Measurements from ENCODE around the gene CYP4A22. TPM values are rescaled to one million over a fixed set of nuclear protein-coding genes. Genes with fewer than 3 reads are reported as not detected.
"Not testable (repeated sequence)": the region's sequence is repeated elsewhere in the genome, so short reads cannot be mapped to it uniquely, and the experiment has no call there.

The CYP4A22 gene, protein sequence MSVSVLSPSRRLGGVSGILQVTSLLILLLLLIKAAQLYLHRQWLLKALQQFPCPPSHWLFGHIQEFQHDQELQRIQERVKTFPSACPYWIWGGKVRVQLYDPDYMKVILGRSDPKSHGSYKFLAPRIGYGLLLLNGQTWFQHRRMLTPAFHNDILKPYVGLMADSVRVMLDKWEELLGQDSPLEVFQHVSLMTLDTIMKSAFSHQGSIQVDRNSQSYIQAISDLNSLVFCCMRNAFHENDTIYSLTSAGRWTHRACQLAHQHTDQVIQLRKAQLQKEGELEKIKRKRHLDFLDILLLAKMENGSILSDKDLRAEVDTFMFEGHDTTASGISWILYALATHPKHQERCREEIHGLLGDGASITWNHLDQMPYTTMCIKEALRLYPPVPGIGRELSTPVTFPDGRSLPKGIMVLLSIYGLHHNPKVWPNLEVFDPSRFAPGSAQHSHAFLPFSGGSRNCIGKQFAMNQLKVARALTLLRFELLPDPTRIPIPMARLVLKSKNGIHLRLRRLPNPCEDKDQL
- total RNA-seq, result not detected

DNA sequence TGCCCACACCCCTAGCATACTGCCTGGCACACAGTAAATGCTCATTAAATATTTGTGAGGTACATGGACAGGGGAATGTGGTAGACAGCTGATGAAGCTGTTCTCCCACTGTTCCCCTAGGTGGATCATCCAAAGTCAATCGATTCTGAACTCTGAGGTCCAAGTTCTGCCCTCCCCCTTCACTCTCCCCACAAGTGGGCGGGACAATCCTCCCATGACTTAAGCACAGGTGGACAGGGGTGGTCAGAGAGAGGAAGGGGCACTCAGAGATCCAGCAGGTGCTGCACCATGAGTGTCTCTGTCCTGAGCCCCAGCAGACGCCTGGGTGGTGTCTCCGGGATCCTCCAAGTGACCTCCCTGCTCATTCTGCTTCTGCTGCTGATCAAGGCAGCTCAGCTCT is at the start of gene CYP4A22:
CYP4A22 (plus strand) TSS at position 244 of the 400 bp plus-strand sequence; CDS start at position 289, 45 bp downstream.
- no peak for DNase-seq
- CTCF ChIA-PET, result no interaction called here
- H3K4me1 Mint-ChIP-seq (ENCODE audit: low read depth), result no peaks in the 10 kb centered on the region
- peaks cover 3% of the 10 kb centered on the region for H3K27me3 Mint-ChIP-seq (ENCODE audit: low read depth)
- no peak within 1 kb of the TSS for H3K27ac Mint-ChIP-seq
- no peaks in the 10 kb centered on the region for H3K36me3 Mint-ChIP-seq (ENCODE audit: low read depth)
- no peak within 1 kb of the TSS for H3K4me3 Mint-ChIP-seq
- no peaks in the 10 kb centered on the region for H3K9me3 Mint-ChIP-seq
- intact Hi-C loops (cut with micrococcal nuclease), result no loop called here

DNA sequence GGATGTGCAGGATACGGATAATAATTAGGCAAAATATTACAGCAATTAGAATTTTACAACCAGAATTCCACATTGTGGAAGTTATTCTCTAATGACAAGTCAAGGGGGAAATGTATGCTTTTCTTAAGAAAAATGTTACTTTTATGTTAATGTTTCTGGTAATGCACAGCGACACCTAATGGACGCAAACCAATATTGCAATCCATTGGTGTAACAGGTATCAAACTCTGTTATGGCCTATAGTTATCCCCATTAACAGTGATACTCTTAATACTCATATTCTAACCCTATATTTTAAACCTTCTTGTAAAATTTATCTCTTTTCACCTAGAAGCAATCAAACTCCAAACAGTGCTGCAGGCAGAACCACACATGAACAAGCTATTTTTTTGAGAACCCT is 47.9 kb upstream of the CYP4A22 start:
- H3K36me3 Mint-ChIP-seq (ENCODE audit: low read depth); H3K27me3 Mint-ChIP-seq (ENCODE audit: low read depth); H3K4me3 Mint-ChIP-seq; intact Hi-C loops (cut with micrococcal nuclease); H3K27ac Mint-ChIP-seq; H3K9me3 Mint-ChIP-seq; CTCF ChIA-PET; H3K4me1 Mint-ChIP-seq (ENCODE audit: low read depth): not testable (repeated sequence)
- DNase-seq, result peak; percentile 62

DNA sequence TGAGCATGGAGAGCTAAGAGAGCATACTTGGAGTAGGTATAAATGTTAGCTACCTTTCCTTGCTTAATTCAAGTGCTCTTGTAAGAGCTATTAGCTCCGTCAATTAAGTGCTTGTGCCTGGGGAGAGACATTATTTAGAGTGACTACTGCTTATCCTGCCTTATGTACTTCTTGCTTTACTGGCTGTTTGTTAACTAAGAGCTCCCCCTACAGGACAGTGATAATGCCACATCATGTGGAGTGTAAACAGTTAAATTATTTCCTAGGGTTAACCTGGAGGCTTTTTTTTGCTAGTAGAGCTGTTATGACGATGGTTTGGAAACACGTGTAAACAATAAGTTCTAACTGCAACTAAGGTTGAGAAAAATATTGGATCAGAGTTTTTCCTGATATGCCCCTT is 45.8 kb upstream of the CYP4A22 start:
- H3K9me3 Mint-ChIP-seq; CTCF ChIA-PET; H3K36me3 Mint-ChIP-seq (ENCODE audit: low read depth); DNase-seq; H3K4me1 Mint-ChIP-seq (ENCODE audit: low read depth); intact Hi-C loops (cut with micrococcal nuclease); H3K27me3 Mint-ChIP-seq (ENCODE audit: low read depth); H3K27ac Mint-ChIP-seq; H3K4me3 Mint-ChIP-seq: not testable (repeated sequence)

DNA sequence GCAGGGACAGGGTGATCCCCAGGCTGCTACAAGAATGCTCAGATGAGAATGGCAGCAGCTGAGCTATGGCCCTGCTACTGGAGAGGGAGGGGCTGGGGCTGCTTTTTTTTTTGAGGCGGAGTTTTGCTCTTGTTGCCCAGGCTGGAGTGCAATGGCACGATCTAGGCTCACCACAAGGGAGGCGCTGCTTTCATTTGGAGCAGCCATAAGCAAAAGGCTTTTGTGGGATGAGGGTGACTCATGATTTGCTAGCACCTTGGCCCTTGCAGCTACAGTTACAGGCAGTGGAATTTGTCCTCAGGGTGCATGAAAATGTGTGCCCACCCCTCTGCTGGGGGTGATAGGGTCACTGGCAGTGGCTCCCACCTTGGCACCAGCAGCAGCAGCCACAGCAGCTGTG is 32.4 kb upstream of the CYP4A22 start:
- no peak for DNase-seq
- Mint-ChIP-seq H3K9me3 (peaks cover 12% of the 10 kb centered on the region), H3K36me3 (ENCODE audit: low read depth) (peaks cover 1% of the 10 kb centered on the region), H3K4me1 (ENCODE audit: low read depth) (no peaks in the 10 kb centered on the region), H3K27me3 (ENCODE audit: low read depth) (peaks cover 10% of the 10 kb centered on the region), H3K4me3 (no peak overlapping the region), H3K27ac (no peak overlapping the region)
- CTCF ChIA-PET, result interaction anchor here (0.5 kb wide), 1 partner anchor 75 kb away, joined by 3 read pairs; no protein-coding TSS in a partner anchor
- intact Hi-C loops (cut with micrococcal nuclease), result no loop called here

DNA sequence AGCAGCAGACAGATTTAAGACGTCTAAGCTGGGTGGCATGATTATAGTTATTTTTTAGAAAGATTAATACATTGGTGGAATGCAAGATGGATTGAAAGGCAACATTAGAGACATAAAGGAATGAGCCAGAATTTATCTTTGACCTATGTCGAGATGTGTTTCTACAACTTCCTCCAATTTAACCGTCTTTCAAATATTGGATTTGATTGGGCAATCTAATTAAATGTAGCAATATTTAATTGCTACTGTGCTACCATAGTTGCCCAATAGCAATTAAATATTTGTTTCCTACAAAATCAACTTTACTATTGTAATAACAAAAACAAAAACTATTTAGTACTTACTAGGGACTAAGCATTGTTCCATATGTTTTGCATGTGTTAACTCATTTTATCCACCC is 30.4 kb upstream of the CYP4A22 start:
- no peak for DNase-seq
- Mint-ChIP-seq H3K9me3 (peaks cover 12% of the 10 kb centered on the region), H3K4me1 (ENCODE audit: low read depth) (no peaks in the 10 kb centered on the region), H3K4me3 (no peak overlapping the region), H3K27ac (no peak overlapping the region), H3K36me3 (ENCODE audit: low read depth) (peaks cover 1% of the 10 kb centered on the region), H3K27me3 (ENCODE audit: low read depth) (peaks cover 11% of the 10 kb centered on the region)
- intact Hi-C loops (cut with micrococcal nuclease), result no loop called here
- CTCF ChIA-PET, result no interaction called here

DNA sequence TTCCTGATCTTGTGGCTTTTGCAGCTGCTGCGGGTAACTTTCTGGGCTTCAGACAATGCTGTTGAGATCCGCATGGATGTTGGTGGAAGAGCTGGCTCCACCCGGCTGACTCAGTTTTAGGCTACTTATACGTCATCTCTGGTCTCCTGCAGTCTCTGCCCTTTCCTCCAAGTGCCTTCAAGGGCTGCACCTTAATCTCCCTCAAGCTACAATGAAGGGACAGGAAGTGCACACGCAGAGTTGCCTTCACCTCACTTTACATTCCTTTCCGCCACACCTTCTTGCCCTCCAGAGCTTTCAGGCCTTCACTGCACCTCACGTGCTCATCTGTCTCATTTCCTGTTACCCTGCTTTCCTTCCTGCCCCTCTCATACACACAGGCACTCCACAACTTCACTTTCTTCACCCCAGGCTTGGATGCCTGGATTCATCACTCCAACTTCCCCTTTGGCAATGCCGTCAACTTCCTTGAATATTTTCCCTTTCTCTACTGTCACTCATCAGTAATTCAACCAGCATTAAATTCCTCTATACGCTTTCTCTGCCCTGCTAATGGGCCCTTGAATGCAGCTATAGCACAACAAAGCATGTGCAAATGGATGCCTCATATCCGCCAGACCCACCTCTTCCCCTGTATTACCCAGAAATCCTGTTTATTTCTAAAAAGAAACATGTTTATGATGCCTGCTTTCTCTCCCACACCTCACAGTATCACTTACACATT is 29.2 kb upstream of the CYP4A22 start:
- DNase-seq; H3K36me3 Mint-ChIP-seq (ENCODE audit: low read depth); H3K27ac Mint-ChIP-seq; H3K9me3 Mint-ChIP-seq; H3K4me1 Mint-ChIP-seq (ENCODE audit: low read depth); CTCF ChIA-PET; intact Hi-C loops (cut with micrococcal nuclease); H3K4me3 Mint-ChIP-seq: not testable (repeated sequence)
- peaks cover 14% of the 10 kb centered on the region for H3K27me3 Mint-ChIP-seq (ENCODE audit: low read depth)

DNA sequence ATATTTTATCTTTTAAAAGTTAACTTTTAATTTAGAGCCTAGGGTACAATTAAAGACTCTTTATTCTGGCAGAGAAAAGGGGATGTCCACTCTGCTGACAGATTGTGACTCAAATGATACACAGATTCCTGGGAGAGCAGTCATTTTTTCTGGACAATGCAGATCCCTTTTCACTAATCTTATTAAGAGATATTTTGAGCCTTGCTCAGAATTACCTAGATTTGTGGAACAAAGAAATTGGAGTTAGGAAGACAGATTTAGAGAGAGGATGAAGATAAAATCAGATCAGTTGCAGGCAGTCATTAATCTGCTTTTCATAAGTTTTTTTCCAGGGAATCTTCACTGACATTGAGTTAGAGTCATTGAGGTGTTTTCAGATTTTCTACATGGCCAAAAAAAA is 27.8 kb upstream of the CYP4A22 start:
- intact Hi-C loops (cut with micrococcal nuclease); H3K4me3 Mint-ChIP-seq; H3K27ac Mint-ChIP-seq; H3K36me3 Mint-ChIP-seq (ENCODE audit: low read depth); H3K4me1 Mint-ChIP-seq (ENCODE audit: low read depth); CTCF ChIA-PET; H3K9me3 Mint-ChIP-seq; DNase-seq: not testable (repeated sequence)
- H3K27me3 Mint-ChIP-seq (ENCODE audit: low read depth), result peaks cover 20% of the 10 kb centered on the region

DNA sequence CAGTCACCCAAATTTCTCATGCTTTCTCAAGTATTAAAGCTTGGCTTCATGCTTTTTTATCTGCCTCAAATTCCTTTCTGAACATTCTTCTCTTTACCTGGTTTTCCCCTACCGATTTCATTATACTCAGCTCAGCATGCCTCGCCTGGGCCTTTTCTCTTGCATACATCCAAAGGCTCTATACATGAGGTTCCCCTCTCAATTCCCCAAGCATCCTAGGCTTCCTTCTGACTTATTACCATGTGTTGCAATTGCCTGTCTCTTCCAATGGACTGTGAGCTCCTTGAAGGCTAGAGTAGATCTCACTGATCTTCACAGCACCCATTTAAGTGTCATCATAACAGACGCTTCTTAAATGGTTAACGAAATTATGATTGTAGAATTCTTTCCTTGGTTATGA is 24.1 kb upstream of the CYP4A22 start:
- no peak for DNase-seq
- intact Hi-C loops (cut with micrococcal nuclease), result no loop called here
- CTCF ChIA-PET, result interaction anchor here (0.6 kb wide), 2 partner anchors 64 to 65 kb away, joined by 4 to 7 read pairs; no protein-coding TSS in a partner anchor
- Mint-ChIP-seq H3K27ac (no peak overlapping the region), H3K4me3 (no peak overlapping the region), H3K36me3 (ENCODE audit: low read depth) (no peaks in the 10 kb centered on the region), H3K4me1 (ENCODE audit: low read depth) (no peaks in the 10 kb centered on the region), H3K27me3 (ENCODE audit: low read depth) (peaks cover 21% of the 10 kb centered on the region), H3K9me3 (no peaks in the 10 kb centered on the region)

DNA sequence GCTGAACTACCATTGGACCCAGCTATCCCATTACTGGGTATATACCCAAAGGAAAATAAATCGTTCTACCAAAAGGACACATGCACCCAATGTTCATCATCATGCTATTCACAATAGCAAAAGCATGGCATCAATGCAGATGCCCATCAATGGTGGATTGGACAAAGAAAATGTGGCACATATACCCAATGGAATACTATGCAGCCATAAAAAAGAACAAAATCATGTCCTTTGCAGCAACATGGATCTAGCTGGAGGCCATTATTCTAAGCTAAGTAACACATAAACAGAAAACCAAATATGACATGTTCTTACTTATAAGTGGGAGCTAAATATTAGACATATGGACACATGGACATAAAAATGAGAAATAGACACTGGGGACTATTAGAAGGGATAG is 16.2 kb upstream of the CYP4A22 start:
- DNase-seq; H3K4me1 Mint-ChIP-seq (ENCODE audit: low read depth); H3K9me3 Mint-ChIP-seq; CTCF ChIA-PET; H3K36me3 Mint-ChIP-seq (ENCODE audit: low read depth); H3K4me3 Mint-ChIP-seq; intact Hi-C loops (cut with micrococcal nuclease); H3K27ac Mint-ChIP-seq: not testable (repeated sequence)
- H3K27me3 Mint-ChIP-seq (ENCODE audit: low read depth), result peaks cover 13% of the 10 kb centered on the region

DNA sequence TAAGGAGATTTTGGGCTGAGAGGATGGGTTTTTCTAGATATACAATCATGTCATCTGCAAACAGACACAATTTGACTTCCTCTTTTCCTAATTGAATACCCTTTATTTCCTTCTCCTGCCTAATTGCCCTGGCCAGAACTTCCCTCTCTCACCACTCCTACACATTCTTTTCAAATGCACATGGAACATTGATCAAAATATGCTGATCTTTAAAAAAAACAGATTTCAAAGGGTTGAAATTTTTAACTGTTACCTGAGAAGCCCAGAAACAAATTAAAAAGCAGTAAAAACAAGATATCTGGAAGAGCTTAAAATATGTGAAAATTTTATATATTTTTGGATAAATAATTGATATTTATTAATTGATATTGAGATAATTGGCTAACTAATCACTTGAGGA is 12.4 kb upstream of the CYP4A22 start:
- CTCF ChIA-PET, result interaction anchor here (0.6 kb wide), 1 partner anchor 122 kb away, joined by 4 read pairs; no protein-coding TSS in a partner anchor
- peaks cover 14% of the 10 kb centered on the region for H3K27me3 Mint-ChIP-seq (ENCODE audit: low read depth)
- H3K4me3 Mint-ChIP-seq; H3K9me3 Mint-ChIP-seq; H3K27ac Mint-ChIP-seq; DNase-seq; intact Hi-C loops (cut with micrococcal nuclease); H3K4me1 Mint-ChIP-seq (ENCODE audit: low read depth); H3K36me3 Mint-ChIP-seq (ENCODE audit: low read depth): not testable (repeated sequence)

DNA sequence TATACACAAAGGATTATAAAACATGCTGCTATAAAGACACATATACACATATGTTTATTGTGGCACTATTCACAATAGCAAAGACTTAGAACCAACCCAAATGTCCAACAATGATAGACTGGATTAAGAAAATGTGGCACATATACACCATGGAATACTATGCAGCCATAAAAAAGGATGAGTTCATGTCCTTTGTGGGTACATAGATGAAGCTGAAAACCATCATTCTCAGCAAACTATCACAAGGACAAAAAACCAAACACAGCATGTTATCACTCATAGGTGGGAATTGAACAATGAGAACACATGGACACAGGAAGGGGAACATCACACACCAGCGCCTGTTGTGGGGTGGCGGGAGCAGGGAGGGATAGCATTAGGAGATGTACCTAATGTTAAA is 10.2 kb upstream of the CYP4A22 start:
- H3K4me3 Mint-ChIP-seq; H3K27ac Mint-ChIP-seq; DNase-seq; H3K4me1 Mint-ChIP-seq (ENCODE audit: low read depth); H3K36me3 Mint-ChIP-seq (ENCODE audit: low read depth); intact Hi-C loops (cut with micrococcal nuclease); H3K9me3 Mint-ChIP-seq; CTCF ChIA-PET: not testable (repeated sequence)
- H3K27me3 Mint-ChIP-seq (ENCODE audit: low read depth), result peaks cover 16% of the 10 kb centered on the region

DNA sequence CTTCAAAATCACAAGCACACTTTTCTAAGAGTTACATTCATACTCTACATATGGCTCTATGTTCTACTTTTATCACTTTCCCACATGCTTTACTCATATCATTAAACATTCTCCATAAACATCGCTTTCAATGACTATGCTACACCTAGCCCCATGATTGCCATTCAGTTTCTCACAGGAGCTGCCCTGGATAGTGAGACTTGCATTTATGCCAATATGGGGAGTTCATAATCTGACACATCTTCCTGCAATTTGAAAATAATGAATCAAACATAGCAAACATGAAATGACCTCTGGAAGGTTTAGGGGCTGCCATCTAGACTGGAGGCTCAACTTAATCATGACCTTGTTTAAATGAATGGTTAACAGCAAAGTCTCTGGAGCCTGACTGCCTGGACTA is 9.0 kb upstream of the CYP4A22 start:
- Mint-ChIP-seq H3K36me3 (ENCODE audit: low read depth) (no peaks in the 10 kb centered on the region), H3K4me1 (ENCODE audit: low read depth) (no peaks in the 10 kb centered on the region), H3K27ac (no peak overlapping the region), H3K27me3 (ENCODE audit: low read depth) (peaks cover 15% of the 10 kb centered on the region), H3K4me3 (no peak overlapping the region), H3K9me3 (no peaks in the 10 kb centered on the region)
- CTCF ChIA-PET, result no interaction called here
- no peak for DNase-seq
- intact Hi-C loops (cut with micrococcal nuclease), result no loop called here

DNA sequence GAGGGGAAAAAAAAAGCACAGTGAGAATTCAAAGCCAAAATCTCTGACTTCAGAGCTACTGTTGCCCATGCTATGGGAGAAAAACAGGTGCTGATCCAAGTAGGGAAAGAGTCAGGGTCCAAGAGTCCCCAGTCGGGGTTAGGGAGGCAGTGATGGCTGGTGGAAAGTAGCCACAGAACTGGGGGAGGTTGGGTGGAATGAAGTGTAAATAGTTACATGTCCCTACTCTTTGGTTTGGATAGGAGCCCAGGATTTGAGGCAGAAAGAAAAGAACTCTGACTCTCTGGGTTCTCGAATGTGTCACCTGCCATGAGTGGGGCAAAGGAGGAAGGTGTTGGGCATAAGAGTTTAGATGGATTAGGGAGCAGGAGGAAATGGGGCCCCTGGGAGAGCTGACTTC is 8.4 kb upstream of the CYP4A22 start:
- H3K27ac Mint-ChIP-seq, H3K4me3 Mint-ChIP-seq: not testable (repeated sequence)
- H3K27me3 Mint-ChIP-seq (ENCODE audit: low read depth), result peaks cover 15% of the 10 kb centered on the region

More for the DNA sequence above, 8.4 kb upstream of the CYP4A22 start:
- CTCF ChIA-PET; H3K9me3 Mint-ChIP-seq; H3K36me3 Mint-ChIP-seq (ENCODE audit: low read depth); DNase-seq; H3K4me1 Mint-ChIP-seq (ENCODE audit: low read depth); intact Hi-C loops (cut with micrococcal nuclease): not testable (repeated sequence)

All from activated naive CD4-positive, alpha-beta T cell treated with anti-CD3 and anti-CD28 coated beads for 36 hours (primary cell).